H1 (cell line): ENCODE results near the gene HTR5A. TPM values are rescaled to one million over a fixed set of nuclear protein-coding genes. Genes with fewer than 3 reads are reported as not detected.

ENCODE experiments used
- CTCF ChIA-PET: fragments of 300-600 bp; sonication (Branson Sonifier 250); formaldehyde crosslinking; loops from one replicate; lab custom pipeline; 2021; ENCODE audit not compliant: partially characterized antibody; lab: Charles Lee
- POLR2A ChIA-PET: fragments of 300-600 bp; sonication (Branson Sonifier 250); formaldehyde crosslinking; loops from one replicate; lab custom pipeline; 2021; ENCODE audit warnings: inconsistent platforms; ENCODE audit not compliant: partially characterized antibody; lab: Charles Lee
- DNase-seq, 2 experiments: peaks; one replicate each; pipeline versions ENCODE4 v3.0.0 to v3.0.0-alpha.2; 2010 to 2022; ENCODE audit warnings: low spot score in 2 of 2, low read depth in 1 of 2, mixed read lengths in 1 of 2
- FAIRE-seq: peaks from 2 replicates; lab custom pipeline; 2011; peaks lifted over from hg19 to GRCh38; lab: Jason Lieb, UNC
- H2AFZ ChIP-seq: 2 replicates; pipeline ENCODE4 v1.8.1; 2012; ENCODE audit warnings: low read length, inconsistent platforms
- H2AK5ac ChIP-seq: 2 replicates; pipeline ENCODE4 v1.6.1; 2013; ENCODE audit warnings: low read depth, low read length
- H2BK120ac ChIP-seq: replicated peaks from 2 replicates; pipeline ENCODE3; 2013; ENCODE audit warnings: low read depth, low read length, inconsistent platforms
- H2BK12ac ChIP-seq: 2 replicates; pipeline ENCODE4 v1.6.1; 2013; ENCODE audit warnings: low read depth, low read length
- H2BK15ac ChIP-seq: 2 replicates; pipeline ENCODE4 v1.6.1; 2013; ENCODE audit warnings: low read length
- H2BK20ac ChIP-seq: 2 replicates; pipeline ENCODE4 v1.6.1; 2013; ENCODE audit warnings: low read length
- H2BK5ac ChIP-seq: 2 replicates; pipeline ENCODE4 v1.6.1; 2013; ENCODE audit warnings: low read depth, low read length
- H3K14ac ChIP-seq: 2 replicates; pipeline ENCODE4 v1.6.1; 2013; ENCODE audit warnings: inconsistent platforms; ENCODE audit not compliant: insufficient read length
- H3K18ac ChIP-seq: 2 replicates; pipeline ENCODE4 v1.6.1; 2013; ENCODE audit warnings: low read length; ENCODE audit errors: extremely low read depth
- H3K23ac ChIP-seq: 2 replicates; pipeline ENCODE4 v1.6.1; 2013; ENCODE audit warnings: inconsistent platforms; ENCODE audit not compliant: insufficient read length
- H3K23me2 ChIP-seq: 2 replicates; pipeline ENCODE4 v1.6.1; 2013; ENCODE audit warnings: low read depth, low read length
- H3K27ac ChIP-seq: 2 replicates; pipeline ENCODE4 v1.6.1; 2011; ENCODE audit warnings: low read depth, low read length, inconsistent platforms
- H3K27me3 ChIP-seq, 4 experiments: replicated peaks in 1 of 4; 1 replicate in 1 of 4; 2 replicates in 3 of 4; pipeline versions ENCODE4 v1.6.1 to v1.8.1; 2011 to 2013; ENCODE audit warnings: low read length in 3 of 4, mild to moderate bottlenecking in 3 of 4, inconsistent platforms in 2 of 4, mixed read lengths in 2 of 4, moderate library complexity in 1 of 4; ENCODE audit not compliant: control insufficient read depth in 3 of 4, insufficient read depth in 3 of 4; ENCODE audit errors: extremely low read depth in 1 of 4
- H3K36me3 ChIP-seq, 4 experiments: 2 replicates each; pipeline versions ENCODE4 v1.6.1 to v1.8.1; 2011 to 2013; ENCODE audit warnings: mild to moderate bottlenecking in 4 of 4, low read length in 3 of 4, moderate library complexity in 2 of 4, control low read depth in 1 of 4, inconsistent platforms in 1 of 4; ENCODE audit not compliant: insufficient read depth in 4 of 4, control insufficient read depth in 2 of 4
- H3K4ac ChIP-seq: replicated peaks from 2 replicates; pipeline ENCODE3; 2013; ENCODE audit warnings: low read length, low read depth, mixed read lengths, inconsistent platforms; ENCODE audit not compliant: insufficient read length
- H3K4me1 ChIP-seq, 4 experiments: replicated peaks in 1 of 4; 1 replicate in 1 of 4; 2 replicates in 3 of 4; pipeline versions ENCODE4 v1.6.1 to v1.8.1; 2011 to 2013; ENCODE audit warnings: low read length in 3 of 4, inconsistent platforms in 2 of 4, mixed read lengths in 1 of 4; ENCODE audit not compliant: insufficient read depth in 4 of 4, control insufficient read depth in 3 of 4
- H3K4me2 ChIP-seq, 2 experiments: 2 replicates each; pipeline versions ENCODE4 v1.6.1 to v1.8.1; 2011 to 2013; ENCODE audit warnings: low read depth in 2 of 2, low read length in 2 of 2, control low read depth in 1 of 2, inconsistent platforms in 1 of 2, mild to moderate bottlenecking in 1 of 2; ENCODE audit not compliant: insufficient read depth in 1 of 2
- H3K4me3 ChIP-seq, 4 experiments: fragments of 200-600, 300-600 bp in 1 of 4; sonication (generic), shearing (Covaris generic), sonication (Bioruptor Twin) in 1 of 4; 2 replicates each; pipeline versions ENCODE4 v1.5.1 to v1.8.1; 2011 to 2016; ENCODE audit warnings: low read length in 4 of 4, low read depth in 3 of 4, control low read depth in 2 of 4, inconsistent platforms in 2 of 4, mild to moderate bottlenecking in 2 of 4, mixed read lengths in 1 of 4, moderate library complexity in 1 of 4; ENCODE audit not compliant: insufficient read depth in 2 of 4; ENCODE audit errors: extremely low read depth in 1 of 4
- H3K56ac ChIP-seq: replicated peaks from 2 replicates; pipeline ENCODE3; 2013; ENCODE audit warnings: low read depth, mild to moderate bottlenecking, mixed read lengths, low read length, inconsistent platforms; ENCODE audit not compliant: insufficient read length
- H3K79me1 ChIP-seq: 2 replicates; pipeline ENCODE4 v1.6.1; 2013; ENCODE audit warnings: low read depth, low read length, control low read depth
- H3K79me2 ChIP-seq, 2 experiments: 2 replicates each; pipeline versions ENCODE4 v1.6.1 to v1.8.1; 2012 to 2013; ENCODE audit warnings: low read length in 2 of 2, mild to moderate bottlenecking in 2 of 2, inconsistent platforms in 1 of 2; ENCODE audit not compliant: insufficient read depth in 2 of 2, control insufficient read depth in 1 of 2
- H3K9ac ChIP-seq, 4 experiments: replicated peaks in 1 of 4; 1 replicate in 1 of 4; 2 replicates in 3 of 4; pipeline versions ENCODE4 v1.6.1 to v1.8.1; 2011 to 2013; ENCODE audit warnings: low read depth in 3 of 4, low read length in 3 of 4, control low read depth in 2 of 4, mild to moderate bottlenecking in 2 of 4, moderate library complexity in 2 of 4, inconsistent platforms in 1 of 4; ENCODE audit errors: extremely low read depth in 1 of 4
- H3K9me3 ChIP-seq, 2 experiments: 2 replicates each; pipeline versions ENCODE4 v1.6.1 to v1.8.1; 2012 to 2013; ENCODE audit warnings: mild to moderate bottlenecking in 2 of 2, moderate library complexity in 2 of 2, control low read depth in 1 of 2, inconsistent platforms in 1 of 2, low read depth in 1 of 2, low read length in 1 of 2, mixed read lengths in 1 of 2; ENCODE audit not compliant: insufficient read depth in 2 of 2
- H4K20me1 ChIP-seq, 2 experiments: replicated peaks in 1 of 2; 2 replicates each; pipeline versions ENCODE3 to v1.8.1; 2011 to 2013; ENCODE audit warnings: inconsistent platforms in 2 of 2, low read length in 2 of 2, mild to moderate bottlenecking in 1 of 2; ENCODE audit not compliant: insufficient read depth in 2 of 2, control insufficient read depth in 1 of 2
- H4K5ac ChIP-seq: 2 replicates; pipeline ENCODE4 v1.6.1; 2013; ENCODE audit warnings: low read length, low read depth, mixed read lengths, inconsistent platforms; ENCODE audit not compliant: insufficient read length
- H4K8ac ChIP-seq: 2 replicates; pipeline ENCODE4 v1.8.0; 2013; ENCODE audit warnings: mild to moderate bottlenecking, moderate library complexity, low read length, inconsistent platforms; ENCODE audit not compliant: insufficient read depth; ENCODE audit errors: extremely low read depth
- H4K91ac ChIP-seq: replicated peaks from 2 replicates; pipeline ENCODE3; 2013; ENCODE audit warnings: low read length, mixed read lengths, inconsistent platforms; ENCODE audit not compliant: insufficient read length
- BACH1 ChIP-seq: IDR thresholded peaks from 2 replicates; pipeline ENCODE4 v1.6.1; 2012; ENCODE audit warnings: low read length, improper control_type of control experiment
- CEBPB ChIP-seq: IDR thresholded peaks from 2 replicates; pipeline ENCODE4 v1.6.1; 2012; ENCODE audit warnings: low read depth, low read length
- TEAD4 ChIP-seq: IDR thresholded peaks from 2 replicates; pipeline ENCODE4 v1.6.1; 2012; ENCODE audit warnings: low read depth, low read length, inconsistent platforms, mixed read lengths
- WGBS, 2 experiments: shearing (Covaris generic) in 1 of 2; methylation state at CpG; one replicate each; pipeline versions ENCODE4 v1.1.6 to v1.1.7; 2013 to 2015; ENCODE audit warnings: low lambda C conversion rate in 2 of 2, mixed read lengths in 2 of 2, inconsistent platforms in 1 of 2, low coverage in 1 of 2, missing lambda C conversion rate in 1 of 2; ENCODE audit not compliant: insufficient replicate concordance in 2 of 2, insufficient coverage in 1 of 2, insufficient read length in 1 of 2; ENCODE audit errors: extremely low coverage in 1 of 2, missing lambda C conversion rate in 1 of 2; 5-methylcytosine and 5-hydroxymethylcytosine counted together
- polyA plus RNA-seq, 7 experiments: library from polyadenylated mRNA; depleted of rRNA in 3 of 7; stranded (reverse) in 5 of 7; unstranded in 2 of 7; fragments of >200 nt in 5 of 7; fragments of 200-250 nt in 2 of 7; gene quantifications; 1 replicate in 5 of 7; 2 replicates in 1 of 7; 4 replicates in 1 of 7; pipeline versions ENCODE4 v1.2.1 to v1.2.3, GENCODE V29; 2011 to 2013; ENCODE audit warnings: missing spikeins in 2 of 7, mixed read lengths in 2 of 7
- total RNA-seq: library from RNA; stranded (reverse); fragmentation: NEBNext Ultra II Directional; extraction: Animal tissue kit (Norgen Biotek cat#: 25700); gene quantifications from 2 replicates; pipeline ENCODE4 v1.2.1, GENCODE V29; 2021

Gene HTR5A
- total and polyA plus RNA-seq, 2 of the 8 experiments (the other 6 are each of a cell fraction or from before 2014, with no cell fraction given) = 0.02 TPM; not detected in 1

DNA sequence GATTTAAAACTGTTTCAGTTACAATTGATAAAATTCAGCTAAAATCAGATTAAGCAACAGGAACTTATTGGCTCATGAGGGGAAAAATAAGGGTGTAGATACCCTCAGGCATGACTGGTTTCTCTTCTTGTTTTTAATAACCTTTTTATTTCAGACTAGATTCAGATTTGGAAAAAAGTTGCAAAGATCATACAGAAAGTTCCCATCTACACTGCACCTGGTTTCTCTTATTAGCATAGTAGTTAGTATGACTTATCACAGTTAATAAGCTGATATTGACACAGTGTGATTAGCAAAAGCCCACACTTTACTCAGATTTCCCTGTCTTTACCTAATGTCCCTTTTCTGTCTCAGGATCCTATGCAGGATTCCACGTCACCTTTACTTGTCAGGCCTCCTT, 53.3 kb downstream of the HTR5A start:
- no peak overlapping the region for H3K27ac ChIP-seq
- POLR2A ChIA-PET = no interaction called here
- CTCF ChIA-PET = interaction anchor here (0.6 to 0.9 kb wide), 2 partner anchors 103 to 170 kb away, joined by 3 read pairs; no protein-coding TSS in a partner anchor

More for the DNA sequence above, 53.3 kb downstream of the HTR5A start:
- H2BK5ac ChIP-seq = no peak overlapping the region
- no peak overlapping the region for H3K56ac ChIP-seq
- H3K9me3 ChIP-seq = peaks cover 3 to 4% of the 10 kb centered on the region in 2 experiments; a peak in 2 of 4 replicates
- H3K4ac ChIP-seq = no peak overlapping the region
- H4K20me1 ChIP-seq = no peaks in the 10 kb centered on the region
- no peak overlapping the region for H3K9ac ChIP-seq
- H3K18ac ChIP-seq = no peak overlapping the region
- FAIRE-seq (no peak), DNase-seq (no peak)
- no peak overlapping the region for H4K8ac ChIP-seq
- no peaks in the 10 kb centered on the region for H3K79me2 ChIP-seq
- H3K23me2 ChIP-seq = no peaks in the 10 kb centered on the region
- no peak overlapping the region for H2BK12ac ChIP-seq
- no peak overlapping the region for H2AFZ ChIP-seq
- H3K4me1 ChIP-seq = peaks cover 0 to 3% (median 0%) of the 10 kb centered on the region in 4 experiments; a peak in 1 of 7 replicates
- no peak overlapping the region for H4K91ac ChIP-seq
- no peak overlapping the region for H2AK5ac ChIP-seq
- H2BK15ac ChIP-seq = no peak overlapping the region
- H3K36me3 ChIP-seq = no peaks in the 10 kb centered on the region
- H2BK20ac ChIP-seq = no peak overlapping the region
- H3K4me2 ChIP-seq = no peak overlapping the region
- no peak overlapping the region for H3K4me3 ChIP-seq
- no peaks in the 10 kb centered on the region for H3K27me3 ChIP-seq
- H3K14ac ChIP-seq = no peak overlapping the region
- no peak overlapping the region for H2BK120ac ChIP-seq
- H4K5ac ChIP-seq = no peak overlapping the region
- WGBS, 2 experiments = 94% methylated on average over 1 of the region's 1 CpG; no CpG with 5 or more reads in 1 of the 2 experiments
- no peak for TF ChIP-seq BACH1
- no peak for TF ChIP-seq CEBPB
- no peak for TF ChIP-seq TEAD4
- H3K79me1 ChIP-seq = no peaks in the 10 kb centered on the region
- H3K23ac ChIP-seq = no peak overlapping the region
